MM.1S (cell line): ENCODE measurements around the gene CDK8.

Experiments used
- EZH2 ChIP-seq: fragments of 300-600 bp; sonication (generic); optimal IDR thresholded peaks from 2 replicates; pipeline ENCODE3; 2017; ENCODE audit warnings: low read depth, mild to moderate bottlenecking, antibody characterized with exemption, low read length, mixed read lengths
- EZH2phosphoT487 ChIP-seq: fragments of 300-600 bp; sonication (generic); IDR thresholded peaks from 2 replicates; pipeline ENCODE4 v1.6.1; 2018; ENCODE audit warnings: antibody characterized with exemption, low read length
- TF ChIP-seq, protein P1 (sequence below): fragments of 300-600 bp; sonication (generic); IDR thresholded peaks from 2 replicates; pipeline ENCODE4 v1.5.1; 2016; ENCODE audit warnings: antibody characterized with exemption, low read length, mixed read lengths

DNA sequence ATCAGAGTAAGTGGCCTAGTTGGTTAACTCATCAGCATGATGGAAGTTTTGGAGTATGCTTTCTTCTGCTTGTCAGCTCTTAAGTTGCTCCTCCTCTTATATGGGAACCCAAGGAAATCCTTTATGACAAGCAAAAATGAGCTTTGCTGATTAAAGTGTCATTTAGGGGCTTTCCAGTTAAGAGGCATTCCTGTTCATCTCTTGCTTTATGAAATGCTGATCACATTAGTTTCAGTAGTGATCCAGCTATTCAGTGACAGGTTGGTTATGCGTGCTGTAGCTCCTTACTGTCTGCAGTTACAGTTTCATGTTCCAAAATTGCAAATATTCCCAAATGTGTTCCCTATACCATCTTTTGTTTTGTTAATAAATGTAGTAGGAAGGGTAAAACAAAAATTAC is 146.6 kb downstream of the CDK8 start:
- TF ChIP-seq, protein P1, sequence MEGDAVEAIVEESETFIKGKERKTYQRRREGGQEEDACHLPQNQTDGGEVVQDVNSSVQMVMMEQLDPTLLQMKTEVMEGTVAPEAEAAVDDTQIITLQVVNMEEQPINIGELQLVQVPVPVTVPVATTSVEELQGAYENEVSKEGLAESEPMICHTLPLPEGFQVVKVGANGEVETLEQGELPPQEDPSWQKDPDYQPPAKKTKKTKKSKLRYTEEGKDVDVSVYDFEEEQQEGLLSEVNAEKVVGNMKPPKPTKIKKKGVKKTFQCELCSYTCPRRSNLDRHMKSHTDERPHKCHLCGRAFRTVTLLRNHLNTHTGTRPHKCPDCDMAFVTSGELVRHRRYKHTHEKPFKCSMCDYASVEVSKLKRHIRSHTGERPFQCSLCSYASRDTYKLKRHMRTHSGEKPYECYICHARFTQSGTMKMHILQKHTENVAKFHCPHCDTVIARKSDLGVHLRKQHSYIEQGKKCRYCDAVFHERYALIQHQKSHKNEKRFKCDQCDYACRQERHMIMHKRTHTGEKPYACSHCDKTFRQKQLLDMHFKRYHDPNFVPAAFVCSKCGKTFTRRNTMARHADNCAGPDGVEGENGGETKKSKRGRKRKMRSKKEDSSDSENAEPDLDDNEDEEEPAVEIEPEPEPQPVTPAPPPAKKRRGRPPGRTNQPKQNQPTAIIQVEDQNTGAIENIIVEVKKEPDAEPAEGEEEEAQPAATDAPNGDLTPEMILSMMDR = no peak
- TF ChIP-seq EZH2 (no peak), EZH2phosphoT487 (no peak)
